CD14-positive monocyte (primary cell): Measurements from ENCODE around the gene ATP23. TPM values are rescaled to one million over a fixed set of nuclear protein-coding genes. Genes with fewer than 3 reads are reported as not detected.

Experiments used
- DNase-seq, 3 donors: peaks; one replicate each; pipeline ENCODE4 v3.0.0-alpha.2; 2011 to 2022
- H2AFZ ChIP-seq: 2 replicates; pipeline ENCODE4 v1.6.0; 2012; ENCODE audit warnings: mild to moderate bottlenecking, low read depth, low read length, inconsistent platforms; ENCODE audit not compliant: insufficient read depth, poor library complexity, severe bottlenecking
- H3K27ac ChIP-seq, 2 donors: 1 replicate in 1 of 2; 2 replicates in 1 of 2; pipeline ENCODE4 v1.5.1; 2012 to 2013; ENCODE audit warnings: low read length in 2 of 2, control low read depth in 1 of 2, inconsistent platforms in 1 of 2, low read depth in 1 of 2, mild to moderate bottlenecking in 1 of 2
- H3K27me3 ChIP-seq, 2 donors: one replicate each; pipeline versions ENCODE4 v1.6.0 to v1.6.1; 2011 to 2013; ENCODE audit warnings: low read length in 2 of 2; ENCODE audit not compliant: control insufficient read depth in 2 of 2, insufficient read depth in 2 of 2
- H3K36me3 ChIP-seq, 2 donors: replicated peaks in 1 of 2; 1 replicate in 1 of 2; 2 replicates in 1 of 2; pipeline versions ENCODE4 v1.5.1 to v1.6.1; 2012 to 2013; ENCODE audit warnings: low read length in 2 of 2, control low read depth in 1 of 2, inconsistent platforms in 1 of 2, mild to moderate bottlenecking in 1 of 2; ENCODE audit not compliant: insufficient read depth in 2 of 2, control insufficient read depth in 1 of 2
- H3K4me1 ChIP-seq, 2 donors: 1 replicate in 1 of 2; 2 replicates in 1 of 2; pipeline versions ENCODE4 v1.5.1 to v1.6.1; 2012 to 2013; ENCODE audit warnings: low read length in 2 of 2, control low read depth in 1 of 2, inconsistent platforms in 1 of 2, mild to moderate bottlenecking in 1 of 2, moderate library complexity in 1 of 2; ENCODE audit not compliant: insufficient read depth in 2 of 2, control insufficient read depth in 1 of 2
- H3K4me2 ChIP-seq: replicated peaks from 2 replicates; pipeline ENCODE3; 2012; ENCODE audit warnings: low read length, moderate library complexity, mild to moderate bottlenecking; ENCODE audit not compliant: poor library complexity, severe bottlenecking; ENCODE audit errors: extremely low read depth
- H3K4me3 ChIP-seq, 3 experiments: fragments of 200-600 bp in 1 of 3; sonication (generic) in 1 of 3; replicated peaks in 1 of 3; 1 replicate in 2 of 3; 2 replicates in 1 of 3; pipeline ENCODE4 v1.5.1; 2011 to 2013; ENCODE audit warnings: low read length in 3 of 3, mild to moderate bottlenecking in 3 of 3, control low read depth in 2 of 3, low read depth in 2 of 3, inconsistent platforms in 1 of 3, moderate library complexity in 1 of 3
- H3K79me2 ChIP-seq: 2 replicates; pipeline ENCODE4 v1.6.0; 2012; ENCODE audit warnings: mild to moderate bottlenecking, control low read depth, inconsistent platforms, low read length, moderate library complexity; ENCODE audit not compliant: insufficient read depth
- H3K9ac ChIP-seq: 2 replicates; pipeline ENCODE4 v1.6.0; 2017; ENCODE audit warnings: low read length, mild to moderate bottlenecking; ENCODE audit not compliant: insufficient read depth, poor library complexity, severe bottlenecking
- H3K9me3 ChIP-seq, 2 donors: replicated peaks in 1 of 2; 1 replicate in 1 of 2; 2 replicates in 1 of 2; pipeline versions ENCODE4 v1.5.1 to v1.6.1; 2012 to 2013; ENCODE audit warnings: low read length in 2 of 2, control low read depth in 1 of 2; ENCODE audit not compliant: control insufficient read depth in 1 of 2, insufficient read depth in 1 of 2
- H4K20me1 ChIP-seq: 2 replicates; pipeline ENCODE4 v1.6.0; 2012; ENCODE audit warnings: mild to moderate bottlenecking, low read length, control low read depth, moderate library complexity; ENCODE audit not compliant: insufficient read depth
- H3K27ac Mint-ChIP-seq, 7 donors: one replicate each; pipeline ENCODE4 v1.8.0; 2020; ENCODE audit warnings: mild to moderate bottlenecking in 7 of 7, mixed read lengths in 7 of 7, moderate library complexity in 6 of 7, inconsistent platforms in 2 of 7
- H3K27me3 Mint-ChIP-seq, 3 donors: one replicate each; pipeline ENCODE4 v1.8.0; 2021 to 2022; ENCODE audit warnings: low read depth in 3 of 3, mild to moderate bottlenecking in 3 of 3, mixed read lengths in 3 of 3, moderate library complexity in 3 of 3, inconsistent platforms in 1 of 3
- H3K36me3 Mint-ChIP-seq, 2 donors: one replicate each; pipeline ENCODE4 v1.8.0; 2020; ENCODE audit warnings: mixed read lengths in 2 of 2, inconsistent platforms in 1 of 2, mild to moderate bottlenecking in 1 of 2
- H3K4me1 Mint-ChIP-seq: one replicate; pipeline ENCODE4 v1.8.0; 2020; ENCODE audit warnings: mild to moderate bottlenecking, mixed read lengths
- H3K4me3 Mint-ChIP-seq, 2 donors: one replicate each; pipeline ENCODE4 v1.8.0; 2020; ENCODE audit warnings: mild to moderate bottlenecking in 2 of 2, mixed read lengths in 2 of 2, moderate library complexity in 1 of 2
- H3K9me3 Mint-ChIP-seq, 7 donors: one replicate each; pipeline ENCODE4 v1.8.0; 2020 to 2022; ENCODE audit warnings: mixed read lengths in 7 of 7, mild to moderate bottlenecking in 6 of 7, moderate library complexity in 6 of 7, inconsistent platforms in 2 of 7
- WGBS: methylation state at CpG from one replicate; pipeline ENCODE4 v1.1.5; 2013; ENCODE audit warnings: missing lambda C conversion rate; ENCODE audit not compliant: insufficient coverage; 5-methylcytosine and 5-hydroxymethylcytosine counted together
- intact Hi-C, 2 donors: fragments of 100-400 bp; cut with micrococcal nuclease; formaldehyde crosslinking; loops; one replicate each; pipeline versions ENCODE4 v1.15.0 to v1.15.1; 2023
- polyA plus RNA-seq, 3 donors: library from polyadenylated mRNA; depleted of rRNA in 1 of 3; unstranded in 2 of 3; stranded (reverse) in 1 of 3; fragments of 300-500 nt in 2 of 3; fragments of >200 nt in 1 of 3; fragmentation: Illumina TruSeq in 2 of 3; gene quantifications; 1 replicate in 2 of 3; 2 replicates in 1 of 3; pipeline ENCODE4 v1.2.3, GENCODE V29; 2012 to 2021
- TF ChIP-seq, protein P1 (sequence below): fragments of 200-600 bp; IDR thresholded peaks from one replicate; pipeline ENCODE4 v1.8.0; 2022; ENCODE audit warnings: antibody characterized with exemption, mild to moderate bottlenecking

The ATP23 gene
- polyA plus RNA-seq, 3 donors: 12.4 to 27.5 (median 24.8) TPM

GRCh38 chr12:57965766-57966165, 24.4 kb downstream of the ATP23 start:
- DNase-seq: no peak
- H3K4me3 ChIP-seq: no peak overlapping the region
- no peaks in the 10 kb centered on the region for H3K4me1 ChIP-seq
- no peak overlapping the region for H3K4me2 ChIP-seq
- Mint-ChIP-seq H3K27me3 (no peaks in the 10 kb centered on the region), H3K4me3 (no peak overlapping the region), H3K27ac (no peak overlapping the region), H3K4me1 (no peaks in the 10 kb centered on the region), H3K36me3 (no peaks in the 10 kb centered on the region), H3K9me3 (peaks cover 21 to 41% (median 37%) of the 10 kb centered on the region in 7 donors)
- WGBS: 92% methylated on average over 4 of the region's 8 CpGs
- no peak overlapping the region for H3K9ac ChIP-seq
- TF ChIP-seq, protein P1, sequence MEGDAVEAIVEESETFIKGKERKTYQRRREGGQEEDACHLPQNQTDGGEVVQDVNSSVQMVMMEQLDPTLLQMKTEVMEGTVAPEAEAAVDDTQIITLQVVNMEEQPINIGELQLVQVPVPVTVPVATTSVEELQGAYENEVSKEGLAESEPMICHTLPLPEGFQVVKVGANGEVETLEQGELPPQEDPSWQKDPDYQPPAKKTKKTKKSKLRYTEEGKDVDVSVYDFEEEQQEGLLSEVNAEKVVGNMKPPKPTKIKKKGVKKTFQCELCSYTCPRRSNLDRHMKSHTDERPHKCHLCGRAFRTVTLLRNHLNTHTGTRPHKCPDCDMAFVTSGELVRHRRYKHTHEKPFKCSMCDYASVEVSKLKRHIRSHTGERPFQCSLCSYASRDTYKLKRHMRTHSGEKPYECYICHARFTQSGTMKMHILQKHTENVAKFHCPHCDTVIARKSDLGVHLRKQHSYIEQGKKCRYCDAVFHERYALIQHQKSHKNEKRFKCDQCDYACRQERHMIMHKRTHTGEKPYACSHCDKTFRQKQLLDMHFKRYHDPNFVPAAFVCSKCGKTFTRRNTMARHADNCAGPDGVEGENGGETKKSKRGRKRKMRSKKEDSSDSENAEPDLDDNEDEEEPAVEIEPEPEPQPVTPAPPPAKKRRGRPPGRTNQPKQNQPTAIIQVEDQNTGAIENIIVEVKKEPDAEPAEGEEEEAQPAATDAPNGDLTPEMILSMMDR: no peak
- H3K36me3 ChIP-seq: no peaks in the 10 kb centered on the region
- no peaks in the 10 kb centered on the region for H3K79me2 ChIP-seq
- no peak overlapping the region for H2AFZ ChIP-seq
- no peak overlapping the region for H3K27ac ChIP-seq
- H3K27me3 ChIP-seq: no peaks in the 10 kb centered on the region
- intact Hi-C loops: no loop called here
- no peaks in the 10 kb centered on the region for H4K20me1 ChIP-seq
- H3K9me3 ChIP-seq: peaks cover 5 to 18% of the 10 kb centered on the region in 2 donors

DNA sequence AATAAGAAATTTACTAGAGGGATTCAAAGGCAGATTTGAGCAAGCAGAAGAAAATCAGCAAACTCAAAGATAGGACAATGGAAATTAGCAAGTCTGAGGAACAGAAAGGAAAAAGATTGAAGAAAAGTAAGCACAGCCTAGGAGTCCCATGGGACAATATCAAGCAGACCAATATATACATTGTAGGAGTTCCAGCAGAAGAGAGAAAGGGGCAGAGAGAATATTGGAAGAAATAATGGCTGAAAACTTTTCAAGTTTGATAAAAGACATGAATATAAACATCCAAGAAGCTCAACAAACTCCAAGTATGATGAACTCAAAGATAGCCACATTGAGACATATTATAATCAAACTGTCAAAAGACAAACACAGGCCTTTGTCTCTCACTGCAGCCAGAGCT, 25.2 kb downstream of the ATP23 start:
- Mint-ChIP-seq H3K4me1 (no peaks in the 10 kb centered on the region), H3K4me3 (no peak overlapping the region), H3K27ac (no peak overlapping the region), H3K9me3 (peaks cover 21 to 36% (median 31%) of the 10 kb centered on the region in 7 donors), H3K36me3 (no peaks in the 10 kb centered on the region), H3K27me3 (no peaks in the 10 kb centered on the region)
- Histone ChIP-seq H3K4me2 (no peak overlapping the region), H3K27me3 (no peaks in the 10 kb centered on the region), H2AFZ (no peak overlapping the region), H3K9me3 (peaks cover 5 to 18% of the 10 kb centered on the region in 2 donors), H3K4me3 (no peak overlapping the region), H3K4me1 (no peaks in the 10 kb centered on the region), H3K79me2 (no peaks in the 10 kb centered on the region), H3K9ac (no peak overlapping the region), H4K20me1 (no peaks in the 10 kb centered on the region), H3K36me3 (no peaks in the 10 kb centered on the region), H3K27ac (no peak overlapping the region)
- DNase-seq: no peak
- TF ChIP-seq, protein P1: no peak
- intact Hi-C loops: no loop called here
